ENCODE measurements around the gene DNM3. TPM values are rescaled to one million over a fixed set of nuclear protein-coding genes. Genes with fewer than 3 reads are reported as not detected.
A peak's percentile ranks its signal among the peaks of the same experiment; 100 is the strongest.

The DNM3 gene
- total RNA-seq, 6 donors from 2014 or later: 7.1 to 30.4 (median 10.3) TPM

GRCh38 chr1:172397633-172398032 is 556.3 kb downstream of the DNM3 start:
- Histone ChIP-seq H3K9me3 (no peaks in the 10 kb centered on the region), H3K27ac (no peak overlapping the region), H3K4me1 (peaks cover 6 to 33% (median 21%) of the 10 kb centered on the region in 4 donors), H3K27me3 (no peaks in the 10 kb centered on the region), H3K36me3 (no peaks in the 10 kb centered on the region), H3K4me3 (no peak overlapping the region)
- ATAC-seq (ENCODE audit: low FRiP score in 2 of 2) (no peak), DNase-seq (no peak)
- WGBS, 2 donors: 92 to 98% methylated on average over 2 of the region's 2 CpGs
- TF ChIP-seq CTCF (IDR thresholded peaks at IDR 0.05) (no peak), POLR2A (IDR thresholded peaks at IDR 0.05) (no peak), POLR2AphosphoS5 (IDR thresholded peaks at IDR 0.05) (no peak), EP300 (IDR thresholded peaks at IDR 0.05) (no peak)

- 59 to 65% methylated on average over 2 of the region's 2 CpGs for WGBS, 2 donors
- Histone ChIP-seq H3K27me3 (no peaks in the 10 kb centered on the region), H3K4me1 (peaks cover 6 to 33% (median 21%) of the 10 kb centered on the region in 4 donors), H3K36me3 (no peaks in the 10 kb centered on the region), H3K4me3 (no peak overlapping the region), H3K9me3 (no peaks in the 10 kb centered on the region), H3K27ac (peak overlapping the region in 2 of 4 donors; percentile 23 to 37)
- ATAC-seq (ENCODE audit: low FRiP score in 2 of 2): peak in 1 of 2 donors; percentile 69
- TF ChIP-seq POLR2A (IDR thresholded peaks at IDR 0.05): no peak
- TF ChIP-seq EP300 (IDR thresholded peaks at IDR 0.05): no peak
- no peak for TF ChIP-seq CTCF (IDR thresholded peaks at IDR 0.05)
- TF ChIP-seq POLR2AphosphoS5 (IDR thresholded peaks at IDR 0.05): no peak
- no peak for DNase-seq
Observed at GRCh38 chr1:172398193-172398592, 556.9 kb downstream of the DNM3 start.

- Histone ChIP-seq H3K9me3 (no peaks in the 10 kb centered on the region), H3K27ac (peak overlapping the region in 3 of 4 donors; percentile 23 to 43 (median 37)), H3K4me1 (peaks cover 6 to 27% (median 15%) of the 10 kb centered on the region in 4 donors), H3K27me3 (no peaks in the 10 kb centered on the region), H3K36me3 (no peaks in the 10 kb centered on the region), H3K4me3 (peak overlapping the region in 2 of 4 donors; percentile 18 to 22)
- WGBS, 2 donors: 39 to 41% methylated on average over 9 of the region's 9 CpGs
- TF ChIP-seq CTCF (IDR thresholded peaks at IDR 0.05) (peak; percentile 26 to 67 (median 54)), EP300 (IDR thresholded peaks at IDR 0.05) (no peak), POLR2AphosphoS5 (IDR thresholded peaks at IDR 0.05) (peak in 1 of 2 donors; percentile 35), POLR2A (IDR thresholded peaks at IDR 0.05) (no peak)
- DNase-seq (no peak), ATAC-seq (ENCODE audit: low FRiP score in 2 of 2) (peak; percentile 73 to 94)
Observed at GRCh38 chr1:172398970-172399755, 557.9 kb downstream of the DNM3 start.

GRCh38 chr1:172399756-172400721 is 558.7 kb downstream of the DNM3 start:
- Histone ChIP-seq H3K27ac (peak overlapping the region in 1 of 4 donors; percentile 26), H3K27me3 (no peaks in the 10 kb centered on the region), H3K4me1 (peaks cover 6 to 23% (median 9%) of the 10 kb centered on the region in 4 donors), H3K36me3 (no peaks in the 10 kb centered on the region), H3K4me3 (no peak overlapping the region), H3K9me3 (no peaks in the 10 kb centered on the region)
- TF ChIP-seq CTCF (IDR thresholded peaks at IDR 0.05): peak in 1 of 6 experiments; percentile 1
- no peak for TF ChIP-seq POLR2AphosphoS5 (IDR thresholded peaks at IDR 0.05)
- no peak for ATAC-seq (ENCODE audit: low FRiP score in 2 of 2)
- no peak for DNase-seq
- 74% methylated on average over 6 of the region's 6 CpGs for WGBS, 2 donors
